GM12872 (cell line): ENCODE results near the gene PTPN7.

Experiments
- TF ChIP-seq, protein P1 (sequence below): IDR thresholded peaks from 3 replicates; pipeline ENCODE4 v1.5.1; 2011; ENCODE audit warnings: low read depth, mild to moderate bottlenecking, low read length, moderate library complexity; ENCODE audit not compliant: insufficient read depth

PTPN7 gene

DNA sequence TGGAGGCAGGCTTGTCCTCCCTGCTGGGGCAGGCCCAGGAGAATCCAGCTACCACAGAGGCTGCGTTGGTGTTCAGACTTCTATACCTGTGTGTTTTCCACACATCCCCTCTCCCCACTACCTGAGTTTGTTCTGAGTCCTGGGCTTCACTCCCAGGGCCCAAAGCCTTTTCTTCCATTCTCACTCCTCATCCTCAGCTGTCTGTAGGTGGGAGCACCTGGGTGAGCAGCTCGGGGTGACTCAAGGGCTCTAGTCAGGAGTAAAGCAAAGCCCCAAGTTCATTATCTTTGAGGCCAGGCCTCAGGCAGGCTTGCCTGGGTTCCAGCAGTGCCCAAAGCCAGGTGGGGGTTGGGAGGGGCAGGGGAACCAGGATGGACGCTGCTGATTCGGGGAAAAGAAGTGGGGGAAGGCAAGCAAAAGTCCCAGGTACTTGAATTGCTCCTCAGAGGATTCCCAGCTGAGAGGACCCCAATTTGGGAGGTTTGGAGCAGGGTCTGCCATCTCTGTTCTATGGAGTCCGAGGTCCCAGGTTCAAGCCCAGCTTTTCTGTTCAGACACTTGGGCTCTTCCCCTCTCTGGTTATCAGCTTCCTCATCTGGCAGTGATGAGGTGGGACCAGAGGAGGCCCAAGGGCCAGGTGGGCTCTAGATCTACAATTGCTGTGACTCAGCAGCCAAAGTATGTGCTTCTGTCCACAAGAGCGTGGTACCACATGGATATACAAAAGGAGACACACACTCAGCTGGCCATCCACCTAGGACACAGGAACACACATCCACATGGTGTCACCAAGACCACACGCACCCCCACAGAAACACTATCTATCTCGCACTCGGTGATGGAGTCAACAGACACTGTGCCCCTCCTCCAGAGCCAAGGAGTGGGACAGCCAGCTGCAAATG, 5.8 kb upstream of the PTPN7 start:
- TF ChIP-seq, protein P1, sequence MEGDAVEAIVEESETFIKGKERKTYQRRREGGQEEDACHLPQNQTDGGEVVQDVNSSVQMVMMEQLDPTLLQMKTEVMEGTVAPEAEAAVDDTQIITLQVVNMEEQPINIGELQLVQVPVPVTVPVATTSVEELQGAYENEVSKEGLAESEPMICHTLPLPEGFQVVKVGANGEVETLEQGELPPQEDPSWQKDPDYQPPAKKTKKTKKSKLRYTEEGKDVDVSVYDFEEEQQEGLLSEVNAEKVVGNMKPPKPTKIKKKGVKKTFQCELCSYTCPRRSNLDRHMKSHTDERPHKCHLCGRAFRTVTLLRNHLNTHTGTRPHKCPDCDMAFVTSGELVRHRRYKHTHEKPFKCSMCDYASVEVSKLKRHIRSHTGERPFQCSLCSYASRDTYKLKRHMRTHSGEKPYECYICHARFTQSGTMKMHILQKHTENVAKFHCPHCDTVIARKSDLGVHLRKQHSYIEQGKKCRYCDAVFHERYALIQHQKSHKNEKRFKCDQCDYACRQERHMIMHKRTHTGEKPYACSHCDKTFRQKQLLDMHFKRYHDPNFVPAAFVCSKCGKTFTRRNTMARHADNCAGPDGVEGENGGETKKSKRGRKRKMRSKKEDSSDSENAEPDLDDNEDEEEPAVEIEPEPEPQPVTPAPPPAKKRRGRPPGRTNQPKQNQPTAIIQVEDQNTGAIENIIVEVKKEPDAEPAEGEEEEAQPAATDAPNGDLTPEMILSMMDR: no peak

DNA sequence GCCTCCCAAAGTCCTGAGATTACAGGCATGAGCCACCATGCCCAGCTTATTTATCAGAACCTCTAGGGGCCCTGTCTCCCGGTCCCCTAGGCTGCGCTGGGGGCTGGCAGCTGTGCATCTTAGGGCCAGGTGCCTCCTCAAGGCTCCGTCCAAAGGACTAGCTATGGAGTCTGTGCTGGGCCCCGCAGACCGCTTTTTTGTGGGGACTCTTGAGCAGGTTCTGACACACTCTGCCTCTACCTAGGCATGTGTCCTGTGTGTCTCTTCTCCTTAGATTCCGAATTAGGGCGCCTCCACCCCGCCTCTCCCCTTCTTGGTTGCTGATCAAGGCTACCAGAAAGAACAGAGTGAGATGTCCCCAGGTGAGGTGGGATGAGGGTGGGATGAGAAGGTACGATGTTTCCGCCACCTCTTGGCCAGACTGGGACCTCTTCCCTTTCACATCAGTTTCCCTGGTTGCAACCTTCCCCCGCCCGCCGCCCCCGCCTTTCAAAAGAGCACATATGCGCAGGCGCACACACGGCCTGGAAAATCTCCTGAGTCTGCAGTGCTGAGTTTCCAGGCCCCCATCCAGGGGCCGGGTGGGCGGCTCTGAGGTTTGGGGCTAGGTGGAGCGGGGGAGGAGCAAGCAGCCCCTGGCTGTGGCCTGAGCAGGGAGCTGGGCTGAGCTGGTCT, 5.0 kb upstream of the PTPN7 start:
- TF ChIP-seq, protein P1: no peak

DNA sequence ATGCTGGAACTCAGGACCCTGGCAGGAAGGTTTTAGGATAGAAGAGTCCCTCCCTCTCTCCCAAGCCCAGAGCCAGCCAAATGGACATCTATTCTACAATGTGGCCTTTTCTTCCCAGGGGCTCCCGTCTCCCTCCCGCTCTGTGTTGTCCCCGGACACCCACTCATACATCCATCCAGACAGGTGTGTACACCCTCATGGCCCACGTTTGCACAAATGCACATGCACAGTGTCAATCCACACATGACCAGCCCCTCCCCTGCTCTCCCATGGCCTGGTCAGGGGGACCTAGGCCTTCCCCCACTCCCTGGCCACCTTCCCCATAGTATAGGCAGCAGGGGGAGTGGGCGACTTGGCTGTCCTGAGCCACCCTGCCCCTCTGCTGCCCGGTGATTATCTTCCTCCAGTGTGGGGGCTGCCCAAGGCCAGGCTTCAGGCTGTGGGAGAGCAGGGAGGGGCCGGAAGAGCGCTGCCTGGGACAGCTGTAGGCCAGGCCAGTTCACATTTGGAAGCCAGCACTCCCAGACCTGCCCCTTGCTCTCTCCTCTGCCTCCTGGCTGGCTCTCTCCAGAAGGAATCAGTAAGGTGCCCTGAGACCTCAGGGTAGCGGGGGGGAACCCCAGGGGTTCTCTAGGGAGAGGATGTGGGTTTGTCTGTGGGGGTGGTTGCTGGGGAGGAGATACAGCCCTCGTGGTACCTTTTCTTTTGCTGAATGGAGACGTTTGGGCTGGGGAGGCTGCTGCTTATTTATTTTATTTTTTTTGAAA, 4.1 kb upstream of the PTPN7 start:
- TF ChIP-seq, protein P1: no peak

DNA sequence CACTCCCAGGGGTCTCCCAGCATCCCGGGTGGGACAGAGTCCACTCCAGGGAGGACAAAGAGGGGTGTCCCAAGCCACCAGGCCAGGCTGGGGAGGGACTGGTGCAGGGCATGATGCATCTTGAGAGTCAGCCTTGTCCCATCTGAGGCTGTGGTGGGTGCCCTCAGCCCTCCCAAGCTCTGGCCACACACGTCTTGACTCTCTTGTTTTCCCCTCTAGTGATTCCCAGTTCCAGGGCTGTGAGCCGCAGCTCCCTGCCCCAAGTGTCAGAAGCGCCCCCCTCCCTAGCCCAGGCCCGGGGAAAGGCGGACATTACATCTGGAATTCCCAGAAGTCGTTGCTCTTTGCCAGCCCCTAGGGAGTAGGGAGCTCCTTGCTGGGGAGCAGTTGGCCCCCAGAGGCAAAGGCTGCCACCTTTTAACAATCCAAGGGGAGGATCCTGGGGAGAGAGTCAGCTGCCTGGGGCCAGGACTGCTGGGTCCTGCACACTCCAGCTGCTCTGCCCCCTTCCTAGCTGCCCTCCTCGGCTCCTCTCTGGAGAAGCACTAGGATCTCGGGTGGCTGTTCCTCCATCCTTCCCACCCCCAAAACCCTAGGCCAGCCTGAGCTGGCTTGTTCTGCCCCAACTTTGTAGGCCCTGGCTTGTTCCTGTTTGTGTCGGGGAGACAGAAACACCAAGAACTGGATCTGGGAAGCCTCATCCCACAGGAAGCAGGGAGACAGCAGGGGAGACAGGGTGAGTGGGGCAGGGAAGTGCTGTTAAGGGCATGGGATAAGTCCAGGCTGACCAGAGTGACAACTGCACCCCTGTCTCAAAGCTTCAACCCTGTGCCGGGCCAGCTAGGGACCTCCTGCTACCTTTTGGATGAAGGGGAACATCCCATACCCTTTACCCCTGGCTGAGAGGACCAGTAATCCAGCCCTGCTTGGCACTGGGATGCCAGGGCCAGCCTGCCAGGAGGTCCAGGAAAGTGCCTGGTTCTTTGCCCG, 3.2 kb upstream of the PTPN7 start:
- TF ChIP-seq, protein P1: no peak

DNA sequence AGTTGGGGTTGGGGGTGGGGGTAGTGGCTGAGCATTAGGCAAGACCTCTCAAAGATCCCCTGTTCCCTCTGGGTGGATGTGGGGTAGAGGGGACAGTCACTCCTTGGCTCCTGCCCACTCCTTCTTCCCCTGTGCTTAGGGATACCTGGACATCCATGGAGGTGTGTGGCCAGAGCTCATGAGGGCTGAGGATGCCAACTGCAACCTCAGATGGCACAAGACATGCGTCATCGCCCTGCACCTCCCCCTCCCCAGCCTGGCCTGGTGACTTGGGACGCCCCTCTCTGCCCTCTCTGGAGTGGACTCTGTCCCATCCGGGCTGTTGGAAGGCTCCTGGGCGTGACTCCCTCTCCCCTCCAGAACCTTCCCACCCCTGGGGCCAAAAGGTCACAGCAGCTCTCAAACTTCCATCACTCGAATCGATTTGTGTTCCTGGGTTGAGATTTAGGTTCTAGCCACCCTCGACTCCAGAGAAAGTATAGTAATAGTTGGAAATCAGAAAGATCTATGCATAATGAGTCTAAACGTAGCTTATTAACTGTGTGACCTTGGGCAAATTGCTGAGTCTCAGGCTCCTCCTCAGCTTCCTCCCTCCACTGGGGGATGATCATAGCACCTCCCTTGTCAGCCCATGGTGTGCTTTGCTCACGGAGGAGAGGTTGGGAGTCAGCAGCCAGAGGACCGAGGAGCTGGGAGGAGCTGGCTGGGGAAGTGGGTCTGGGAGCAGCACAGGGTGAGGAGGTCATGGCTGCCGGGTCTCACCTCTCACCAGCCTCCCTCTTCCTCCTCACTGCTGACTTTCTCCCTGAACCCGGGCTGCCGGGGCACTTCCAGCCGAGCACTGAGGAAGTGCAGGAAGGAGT, 2.2 kb upstream of the PTPN7 start:
- TF ChIP-seq, protein P1: no peak

DNA sequence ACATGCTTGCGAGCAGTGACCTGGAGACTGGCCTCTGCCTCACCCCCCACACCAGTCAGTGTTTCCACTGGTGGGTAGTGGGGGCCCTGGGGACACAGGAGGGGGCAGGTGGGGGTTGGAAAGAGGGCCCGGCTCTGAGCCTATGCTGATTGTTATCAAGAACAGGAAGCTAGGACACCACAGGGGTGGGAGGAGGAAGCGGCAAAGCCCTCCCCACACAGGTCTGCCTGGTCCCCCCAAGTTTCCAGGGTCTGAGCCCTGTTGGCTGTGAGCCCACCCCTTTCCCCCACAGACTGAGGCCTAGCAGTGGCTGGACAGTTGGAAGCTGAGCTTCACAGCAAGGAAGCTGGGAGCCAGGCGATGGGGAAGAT, 1.6 kb upstream of the PTPN7 start:
- TF ChIP-seq, protein P1: no peak
